Putamen (tissue), 1 donor: ENCODE measurements around the gene SLMAP.

Experiments used
- DNase-seq: peaks from one replicate; pipeline ENCODE4 v3.0.0-alpha.2; 2016; ENCODE audit warnings: low spot score

SLMAP gene

GRCh38 chr3:57893156-57893555 is 137.0 kb downstream of the SLMAP start:
- DNase-seq = no peak

GRCh38 chr3:57893668-57894067 is 137.6 kb downstream of the SLMAP start:
- no peak for DNase-seq

GRCh38 chr3:57896031-57896430 is 139.9 kb downstream of the SLMAP start:
- DNase-seq = no peak

GRCh38 chr3:57896691-57897090 is 140.6 kb downstream of the SLMAP start:
- no peak for DNase-seq

GRCh38 chr3:57900786-57901185 is 144.7 kb downstream of the SLMAP start:
- no peak for DNase-seq

GRCh38 chr3:57903124-57903890 is 147.2 kb downstream of the SLMAP start:
- DNase-seq = no peak

GRCh38 chr3:57910990-57911389 is 154.9 kb downstream of the SLMAP start:
- DNase-seq = no peak

GRCh38 chr3:57911593-57911992 is 155.5 kb downstream of the SLMAP start:
- DNase-seq = no peak

GRCh38 chr3:57917601-57918000 is 161.5 kb downstream of the SLMAP start:
- DNase-seq = no peak

- DNase-seq = no peak
Observed at GRCh38 chr3:57918123-57918837, 162.2 kb downstream of the SLMAP start.

GRCh38 chr3:57919987-57920386 is 163.9 kb downstream of the SLMAP start:
- no peak for DNase-seq

GRCh38 chr3:57923101-57923500 is 167.0 kb downstream of the SLMAP start:
- no peak for DNase-seq

GRCh38 chr3:57923752-57924151 is 167.6 kb downstream of the SLMAP start:
- no peak for DNase-seq

- no peak for DNase-seq
Observed at GRCh38 chr3:57927166-57927565, 171.1 kb downstream of the SLMAP start.

GRCh38 chr3:57927916-57928315 is 171.8 kb downstream of the SLMAP start:
- no peak for DNase-seq

GRCh38 chr3:57928511-57928910 is 172.4 kb downstream of the SLMAP start:
- DNase-seq = no peak

GRCh38 chr3:57929988-57930387 is 173.9 kb downstream of the SLMAP start:
- DNase-seq = no peak

- no peak for DNase-seq
Observed at GRCh38 chr3:57933602-57934001, 177.5 kb downstream of the SLMAP start.

GRCh38 chr3:57934373-57934772 is 178.3 kb downstream of the SLMAP start:
- DNase-seq = no peak

- no peak for DNase-seq
Observed at GRCh38 chr3:57935539-57935938, 179.4 kb downstream of the SLMAP start.

- DNase-seq = no peak
Observed at GRCh38 chr3:57937092-57937491, 181.0 kb downstream of the SLMAP start.

- no peak for DNase-seq
Observed at GRCh38 chr3:57939775-57940174, 183.7 kb downstream of the SLMAP start.

GRCh38 chr3:57942388-57942787 is 186.3 kb downstream of the SLMAP start:
- no peak for DNase-seq

- DNase-seq = no peak
Observed at GRCh38 chr3:57942872-57943283, 186.8 kb downstream of the SLMAP start.
